GM03348 (cell line): ENCODE measurements around the gene TERC.

Source experiments
- DNase-seq: peaks from one replicate; pipeline ENCODE4 v3.0.0; 2012; ENCODE audit warnings: low spot score

TERC gene

GRCh38 chr3:169764882-169765612 is at the start of gene TERC:
TERC (minus strand) TSS chr3:169765060.
- peak; percentile 93 for DNase-seq

- DNase-seq = no peak
These were observed 49.1 kb upstream of the TERC start for GRCh38 chr3:169813757-169814517.

GRCh38 chr3:169813278-169813677 is 48.4 kb upstream of the TERC start:
- no peak for DNase-seq

- peak; percentile 87 for DNase-seq
These were observed 47.7 kb upstream of the TERC start, which contains the start of the genes LRRC34 and LRRIQ4 for GRCh38 chr3:169812332-169813235. LRRC34 (minus strand) TSS chr3:169812904; CDS start chr3:169812548, 356 bp downstream. LRRIQ4 (plus strand) TSS chr3:169812870; CDS start chr3:169821922, 9,052 bp downstream.

GRCh38 chr3:169811631-169812331 is 46.9 kb upstream of the TERC start:
- peak; percentile 31 for DNase-seq

GRCh38 chr3:169809230-169809795 is 44.5 kb upstream of the TERC start:
- no peak for DNase-seq

- no peak for DNase-seq
These were observed 39.8 kb upstream of the TERC start for GRCh38 chr3:169804681-169805080.

- no peak for DNase-seq
These were observed 27.5 kb upstream of the TERC start for GRCh38 chr3:169792359-169792758.

- no peak for DNase-seq
These were observed 26.0 kb upstream of the TERC start for GRCh38 chr3:169790687-169791429.

GRCh38 chr3:169790219-169790618 is 25.4 kb upstream of the TERC start:
- no peak for DNase-seq

GRCh38 chr3:169787791-169788190 is 22.9 kb upstream of the TERC start:
- no peak for DNase-seq

GRCh38 chr3:169787120-169787519 is 22.3 kb upstream of the TERC start:
- no peak for DNase-seq

GRCh38 chr3:169781209-169781855 is 16.5 kb upstream of the TERC start:
- DNase-seq = no peak

- no peak for DNase-seq
These were observed 15.9 kb upstream of the TERC start for GRCh38 chr3:169780742-169781141.

GRCh38 chr3:169777822-169778221 is 13.0 kb upstream of the TERC start:
- DNase-seq = no peak

GRCh38 chr3:169774186-169774585 is 9.3 kb upstream of the TERC start:
- no peak for DNase-seq

- DNase-seq = peak; percentile 87
These were observed 8.3 kb upstream of the TERC start, which contains the start of gene MYNN for GRCh38 chr3:169772897-169773816. MYNN (plus strand) TSS chr3:169773396; CDS start chr3:169774296, 900 bp downstream.

GRCh38 chr3:169772305-169772896 is 7.5 kb upstream of the TERC start:
- DNase-seq = peak; percentile 71
